Esophagus muscularis mucosa (tissue), 4 donors: ENCODE results near the gene COPS6. TPM values are rescaled to one million over a fixed set of nuclear protein-coding genes. Genes with fewer than 3 reads are reported as not detected.
"Not testable (repeated sequence)": the region's sequence is repeated elsewhere in the genome, so short reads cannot be mapped to it uniquely, and the experiment has no call there.

Experiments
- DNase-seq: peaks from one replicate; pipeline ENCODE4 v3.0.0-alpha.2; 2017; ENCODE audit errors: extremely low spot score
- H3K27ac ChIP-seq, 4 donors: fragments of 200-600 bp; sonication (generic); replicated peaks in 1 of 4; 1 replicate in 3 of 4; 2 replicates in 1 of 4; pipeline ENCODE4 v1.5.1; 2016 to 2019; ENCODE audit warnings: mild to moderate bottlenecking in 1 of 4
- H3K27me3 ChIP-seq, 4 donors: fragments of 200-600 bp; sonication (generic); one replicate each; pipeline versions ENCODE4 v1.5.1 to v1.6.0; 2016 to 2019
- H3K36me3 ChIP-seq, 4 donors: fragments of 200-600 bp; sonication (generic); one replicate each; pipeline ENCODE4 v1.5.1; 2016 to 2019
- H3K4me1 ChIP-seq, 4 donors: fragments of 200-600 bp; sonication (generic); one replicate each; pipeline ENCODE4 v1.5.1; 2016 to 2019
- H3K4me3 ChIP-seq, 4 donors: fragments of 200-600 bp; sonication (generic); 1 replicate in 2 of 4; 2 replicates in 2 of 4; pipeline ENCODE4 v1.5.1; 2016 to 2019; ENCODE audit warnings: mild to moderate bottlenecking in 4 of 4, moderate library complexity in 1 of 4
- H3K9me3 ChIP-seq, 4 donors: fragments of 200-600 bp; sonication (generic); 1 replicate in 3 of 4; 2 replicates in 1 of 4; pipeline ENCODE4 v1.5.1; 2016 to 2019
- EP300 ChIP-seq: sonication (generic); formaldehyde crosslinking; IDR thresholded peaks from one replicate; pipeline ENCODE4 v1.6.1; 2017; ENCODE audit warnings: antibody characterized with exemption
- POLR2A ChIP-seq: fragments of 450-650 bp; IDR thresholded peaks from one replicate; pipeline ENCODE4 v1.6.1; 2017; ENCODE audit warnings: antibody characterized with exemption, moderate library complexity, mild to moderate bottlenecking, low read depth
- POLR2AphosphoS5 ChIP-seq, 2 donors: sonication (generic); formaldehyde crosslinking; IDR thresholded peaks; one replicate each; pipeline ENCODE4 v1.6.1; 2017; ENCODE audit warnings: antibody characterized with exemption in 2 of 2
- WGBS: methylation state at CpG from one replicate; pipeline ENCODE4 v1.1.5; 2018; 5-methylcytosine and 5-hydroxymethylcytosine counted together
- intact Hi-C: fragments of 100-400 bp; cut with DNase I; formaldehyde crosslinking; loops from one replicate; pipeline ENCODE4 v1.15.1; 2023
- total RNA-seq, 4 donors: library from RNA; depleted of rRNA; stranded (reverse); fragments of >200 nt; gene quantifications; one replicate each; pipeline versions ENCODE4 v1.1.0 to v1.2.1, GENCODE V29; 2016
- TF ChIP-seq, protein P1 (sequence below), 3 experiments: fragments of 200-600 bp in 2 of 3; fragments of 450-650 bp in 1 of 3; sonication (generic) in 2 of 3; IDR thresholded peaks; one replicate each; pipeline ENCODE4 v1.5.1; 2017 to 2019; ENCODE audit warnings: antibody characterized with exemption in 3 of 3, mild to moderate bottlenecking in 2 of 3, moderate library complexity in 1 of 3

The COPS6 gene
- total RNA-seq, 4 donors from 2014 or later, result 49.4 to 97.6 (median 73.7) TPM

DNA sequence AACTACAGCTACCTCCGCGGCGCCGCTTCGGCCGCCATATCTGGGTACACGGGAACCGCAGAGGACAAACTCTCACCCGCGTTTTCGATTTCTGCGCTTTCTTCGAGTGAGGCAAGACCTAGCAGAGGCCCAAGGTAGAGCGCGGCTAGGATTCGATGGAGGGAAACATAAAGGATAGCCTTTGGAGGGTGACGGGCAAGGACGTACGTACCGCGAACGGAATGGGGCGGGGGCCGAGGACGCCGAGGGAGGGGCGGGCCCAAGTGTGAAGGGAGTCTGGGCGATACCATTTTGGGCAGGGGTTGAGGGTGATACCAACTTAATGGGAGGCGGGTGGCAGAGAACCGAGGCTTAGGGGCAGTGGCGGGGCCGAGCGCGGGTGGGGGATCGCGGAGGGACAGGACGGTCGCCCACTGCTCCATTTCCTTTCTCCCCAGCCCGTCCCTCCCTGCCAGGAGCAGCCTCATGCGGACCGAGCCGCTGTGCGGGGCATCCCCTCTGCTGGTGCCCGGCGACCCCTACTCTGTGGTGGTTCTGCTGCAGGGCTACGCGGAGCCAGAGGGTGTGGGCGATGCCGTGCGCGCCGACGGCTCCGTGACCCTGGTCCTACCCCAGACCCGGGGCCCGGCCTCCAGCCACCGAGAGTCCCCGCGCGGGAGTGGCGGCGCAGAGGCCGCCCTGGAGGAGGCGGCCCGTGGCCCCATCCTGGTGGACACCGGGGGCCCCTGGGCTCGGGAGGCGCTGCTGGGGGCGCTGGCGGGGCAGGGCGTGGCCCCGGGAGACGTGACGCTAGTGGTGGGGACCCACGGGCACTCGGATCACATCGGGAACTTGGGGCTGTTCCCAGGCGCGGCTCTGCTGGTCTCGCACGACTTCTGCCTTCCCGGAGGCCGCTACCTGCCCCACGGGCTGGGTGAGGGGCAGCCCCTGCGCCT lies 38.4 kb downstream of the COPS6 start, which contains the start of gene MBLAC1:
Gene MBLAC1, plus strand, starts transcription at position 37 of the 935 bp plus-strand sequence. Its CDS starts 429 bp downstream, at position 466.
- 0% methylated on average over 35 of the region's 85 CpGs for WGBS
- Histone ChIP-seq H3K4me3 (peak within 1 kb of the TSS; percentile 78 to 99 (median 95)), H3K9me3 (no peaks in the 10 kb centered on the region), H3K4me1 (peaks cover 24 to 47% (median 39%) of the 10 kb centered on the region in 4 donors), H3K27me3 (no peaks in the 10 kb centered on the region), H3K36me3 (peaks cover 0 to 28% (median 12%) of the 10 kb centered on the region in 4 donors), H3K27ac (peak within 1 kb of the TSS; percentile 92 to 97 (median 96))
- intact Hi-C loops, result loop anchor here (1.0 to 5.0 kb wide), 4 partner anchors 21 to 135 kb away; partner anchors contain the start of genes AP4M1, LAMTOR4, MCM7 and ZNF3
- peak; percentile 97 for DNase-seq
- TF ChIP-seq EP300, result no peak
- TF ChIP-seq, protein P1, sequence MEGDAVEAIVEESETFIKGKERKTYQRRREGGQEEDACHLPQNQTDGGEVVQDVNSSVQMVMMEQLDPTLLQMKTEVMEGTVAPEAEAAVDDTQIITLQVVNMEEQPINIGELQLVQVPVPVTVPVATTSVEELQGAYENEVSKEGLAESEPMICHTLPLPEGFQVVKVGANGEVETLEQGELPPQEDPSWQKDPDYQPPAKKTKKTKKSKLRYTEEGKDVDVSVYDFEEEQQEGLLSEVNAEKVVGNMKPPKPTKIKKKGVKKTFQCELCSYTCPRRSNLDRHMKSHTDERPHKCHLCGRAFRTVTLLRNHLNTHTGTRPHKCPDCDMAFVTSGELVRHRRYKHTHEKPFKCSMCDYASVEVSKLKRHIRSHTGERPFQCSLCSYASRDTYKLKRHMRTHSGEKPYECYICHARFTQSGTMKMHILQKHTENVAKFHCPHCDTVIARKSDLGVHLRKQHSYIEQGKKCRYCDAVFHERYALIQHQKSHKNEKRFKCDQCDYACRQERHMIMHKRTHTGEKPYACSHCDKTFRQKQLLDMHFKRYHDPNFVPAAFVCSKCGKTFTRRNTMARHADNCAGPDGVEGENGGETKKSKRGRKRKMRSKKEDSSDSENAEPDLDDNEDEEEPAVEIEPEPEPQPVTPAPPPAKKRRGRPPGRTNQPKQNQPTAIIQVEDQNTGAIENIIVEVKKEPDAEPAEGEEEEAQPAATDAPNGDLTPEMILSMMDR (IDR thresholded peaks at IDR 0.05), result peak in 1 of 3 experiments; percentile 16
- TF ChIP-seq POLR2AphosphoS5 (IDR thresholded peaks at IDR 0.05), result peak; percentile 66 to 84

DNA sequence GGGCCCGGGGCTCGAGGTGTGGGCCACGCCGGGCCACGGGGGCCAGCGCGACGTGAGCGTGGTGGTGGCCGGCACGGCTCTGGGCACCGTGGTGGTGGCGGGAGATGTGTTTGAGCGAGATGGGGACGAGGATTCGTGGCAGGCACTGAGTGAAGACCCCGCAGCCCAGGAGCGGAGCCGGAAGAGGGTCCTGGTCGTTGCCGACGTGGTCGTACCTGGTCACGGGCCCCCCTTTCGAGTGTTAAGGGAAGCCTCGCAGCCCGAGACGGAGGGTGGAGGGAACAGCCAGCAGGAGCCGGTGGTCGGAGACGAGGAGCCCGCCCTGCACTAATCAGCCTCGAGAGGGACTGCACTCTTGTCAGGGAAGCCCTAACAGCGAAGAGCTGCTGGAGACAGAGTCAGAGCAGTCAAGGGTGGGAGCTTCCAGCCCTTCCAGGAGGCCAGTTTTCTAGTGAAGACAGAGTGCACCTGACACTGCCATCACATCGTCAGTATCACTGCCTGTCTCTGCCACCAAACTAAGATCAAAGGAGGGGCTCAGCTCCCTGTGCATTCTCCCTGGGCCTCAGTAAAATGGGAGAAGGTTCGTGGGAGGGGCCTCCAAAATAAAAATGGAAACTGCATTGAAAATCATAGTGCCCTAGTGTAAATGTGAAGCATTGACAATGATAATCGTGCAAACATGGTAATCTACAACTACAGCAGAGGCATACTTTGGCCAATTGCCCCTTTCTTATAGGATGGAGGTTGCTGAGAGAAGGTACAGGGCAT lies 39.3 kb downstream of the COPS6 start:
- TF ChIP-seq POLR2AphosphoS5 (IDR thresholded peaks at IDR 0.05), result no peak
- no peak for TF ChIP-seq EP300
- no peak for TF ChIP-seq POLR2A
- Histone ChIP-seq H3K4me3 (peak overlapping the region; percentile 78 to 99 (median 95)), H3K9me3 (no peaks in the 10 kb centered on the region), H3K27ac (peak overlapping the region; percentile 92 to 97 (median 96)), H3K4me1 (peaks cover 24 to 50% (median 37%) of the 10 kb centered on the region in 4 donors), H3K27me3 (no peaks in the 10 kb centered on the region), H3K36me3 (peaks cover 0 to 20% (median 9%) of the 10 kb centered on the region in 4 donors)
- WGBS, result 2% methylated on average over 28 of the region's 37 CpGs
- DNase-seq, result no peak
- intact Hi-C loops, result loop anchor here (1.0 to 5.0 kb wide), 4 partner anchors 20 to 136 kb away; partner anchors contain the start of genes AP4M1, LAMTOR4, MCM7 and ZNF3

DNA sequence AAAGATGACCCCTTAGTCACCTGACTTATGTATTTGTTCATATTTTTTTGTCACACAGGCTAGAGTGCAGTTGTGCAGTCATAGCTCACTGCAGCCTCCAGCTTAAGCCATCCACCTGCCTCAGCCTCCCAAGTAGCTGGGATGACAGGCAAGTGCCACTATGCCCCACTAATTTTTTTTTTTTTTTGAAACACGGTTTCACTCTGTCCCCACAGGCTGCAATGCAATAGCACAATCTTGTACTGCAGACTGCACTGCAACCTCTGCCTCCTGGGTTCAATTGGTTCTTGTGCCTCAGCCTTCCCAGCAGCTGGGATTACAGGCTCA lies 39.8 kb downstream of the COPS6 start:
- no peaks in the 10 kb centered on the region for H3K27me3 ChIP-seq
- no peak overlapping the region for H3K4me3 ChIP-seq
- TF ChIP-seq, protein P1 (IDR thresholded peaks at IDR 0.05), result no peak
- TF ChIP-seq POLR2AphosphoS5 (IDR thresholded peaks at IDR 0.05) (no peak), EP300 (no peak), POLR2A (no peak)
- no peak for DNase-seq
- intact Hi-C loops, result loop anchor here (5.0 kb wide), 2 partner anchors 46 to 136 kb away; partner anchors contain the start of gene ZNF3
- H3K27ac ChIP-seq, result peak overlapping the region in 3 of 4 donors; percentile 94 to 97 (median 97)
- peaks cover 24 to 51% (median 37%) of the 10 kb centered on the region in 4 donors for H3K4me1 ChIP-seq
- H3K9me3 ChIP-seq, result no peaks in the 10 kb centered on the region
- 44% methylated on average over 1 of the region's 1 CpG for WGBS
- peaks cover 0 to 14% (median 7%) of the 10 kb centered on the region in 4 donors for H3K36me3 ChIP-seq

DNA sequence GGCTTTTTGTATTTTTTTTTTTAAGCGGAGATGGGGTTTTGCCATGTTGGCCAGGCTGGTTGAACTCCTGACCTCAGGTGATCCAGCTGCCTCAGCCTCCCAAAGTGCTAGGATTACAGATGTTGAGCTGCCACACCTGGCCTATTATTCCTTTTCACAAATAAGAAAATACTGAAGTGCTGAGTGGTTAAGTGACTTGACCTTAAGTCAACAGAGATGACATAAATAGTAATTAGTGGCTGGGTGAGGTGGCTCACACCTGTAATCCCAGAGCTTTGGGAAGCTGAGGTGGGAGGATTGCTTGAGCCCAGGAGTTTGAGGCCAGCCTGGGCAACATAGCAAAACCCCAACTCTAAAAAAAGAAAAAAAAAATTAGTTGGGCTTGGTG lies 41.4 kb downstream of the COPS6 start:
- H3K36me3 ChIP-seq, H3K4me3 ChIP-seq, H3K27ac ChIP-seq, DNase-seq, H3K9me3 ChIP-seq, H3K27me3 ChIP-seq: not testable (repeated sequence)
- peaks cover 24 to 44% (median 36%) of the 10 kb centered on the region in 4 donors for H3K4me1 ChIP-seq
- intact Hi-C loops, result loop anchor here (5.0 kb wide), 1 partner anchor 87 kb away; the partner anchor contains the start of gene PVRIG
- 92% methylated on average over 1 of the region's 1 CpG for WGBS

DNA sequence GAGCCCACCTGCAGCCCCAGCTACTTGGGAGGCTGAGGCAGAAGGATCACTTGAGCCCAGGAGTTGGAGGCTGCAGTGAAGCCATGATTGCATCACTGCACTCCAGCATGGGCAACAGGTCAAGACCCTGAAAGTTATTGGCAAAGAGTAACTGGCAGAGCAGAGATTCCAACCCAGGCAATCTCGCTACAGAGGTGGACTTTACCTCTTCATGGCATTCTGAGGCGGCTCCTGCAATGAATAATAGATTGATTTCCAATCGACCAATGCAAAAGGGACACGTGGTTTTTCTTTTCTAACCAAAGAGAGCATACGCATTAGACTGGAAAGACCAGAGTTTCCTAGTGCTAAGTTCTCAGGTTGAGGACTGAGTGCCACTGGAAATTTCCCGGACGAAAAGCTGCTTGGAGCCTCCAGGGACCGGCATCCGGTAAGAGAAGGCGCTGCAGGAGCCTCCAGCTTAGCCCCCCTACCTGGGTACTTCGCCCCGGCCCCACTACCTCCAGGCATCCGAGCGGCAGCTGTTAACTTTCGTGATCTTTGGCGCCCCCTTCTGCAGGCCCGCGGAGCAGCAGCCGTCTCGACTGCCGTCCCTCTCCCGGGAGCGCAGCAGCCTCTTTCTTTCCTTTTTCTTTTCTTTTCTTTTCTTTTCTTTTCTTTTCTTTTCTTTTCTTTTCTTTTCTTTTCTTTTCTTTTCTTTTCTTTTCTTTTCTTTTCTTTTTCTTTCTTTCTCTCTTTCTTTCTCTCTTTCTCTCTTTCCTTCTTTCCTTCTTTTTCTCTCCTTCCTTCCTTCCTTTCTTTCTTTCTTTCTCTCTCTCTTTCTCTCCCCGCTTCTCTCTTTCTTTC lies 42.1 kb downstream of the COPS6 start:
- Histone ChIP-seq H3K27me3 (no peaks in the 10 kb centered on the region), H3K36me3 (no peaks in the 10 kb centered on the region), H3K4me1 (peaks cover 18 to 38% (median 29%) of the 10 kb centered on the region in 4 donors), H3K27ac (no peak overlapping the region), H3K9me3 (no peaks in the 10 kb centered on the region), H3K4me3 (peak overlapping the region in 2 of 4 donors; percentile 8 to 42)
- TF ChIP-seq POLR2A, result no peak
- TF ChIP-seq, protein P1 (IDR thresholded peaks at IDR 0.05), result peak; percentile 81 to 92 (median 92)
- TF ChIP-seq POLR2AphosphoS5 (IDR thresholded peaks at IDR 0.05), result peak in 1 of 2 donors; percentile 18
- no peak for TF ChIP-seq EP300
- DNase-seq, result peak; percentile 93
- intact Hi-C loops, result loop anchor here (5.0 kb wide), 1 partner anchor 86 kb away; the partner anchor contains the start of gene PVRIG
- WGBS, result 11% methylated on average over 24 of the region's 24 CpGs
